ENCODE results near the gene SHISA4.

SHISA4 gene

GRCh38 chr1:201882665-201883132, 6.0 kb upstream of the SHISA4 start:
- peak; percentile 64 for DNase-seq

- DNase-seq: no peak
These were observed 5.4 kb upstream of the SHISA4 start for GRCh38 chr1:201883266-201883665.

DNA sequence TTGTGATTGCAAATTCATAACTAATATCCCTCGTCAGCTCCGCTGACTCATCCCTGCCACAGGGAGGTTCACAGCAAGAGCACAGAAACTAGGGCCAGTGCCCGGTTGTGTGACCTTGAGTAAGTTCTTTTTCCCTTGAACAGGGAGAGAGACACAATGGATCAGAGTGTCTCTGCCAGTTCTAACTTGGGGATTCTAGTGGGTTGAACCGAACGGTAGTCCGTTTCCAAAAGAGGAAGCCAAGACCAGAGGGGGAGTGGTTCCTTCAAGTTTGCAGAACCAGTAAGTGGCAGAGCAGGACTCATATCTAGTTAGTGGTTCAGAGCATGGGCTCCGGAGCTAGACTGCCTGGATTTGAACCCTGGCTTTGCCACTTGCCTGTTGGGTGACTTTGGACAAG, 4.9 kb upstream of the SHISA4 start:
- peak; percentile 4 for DNase-seq

DNA sequence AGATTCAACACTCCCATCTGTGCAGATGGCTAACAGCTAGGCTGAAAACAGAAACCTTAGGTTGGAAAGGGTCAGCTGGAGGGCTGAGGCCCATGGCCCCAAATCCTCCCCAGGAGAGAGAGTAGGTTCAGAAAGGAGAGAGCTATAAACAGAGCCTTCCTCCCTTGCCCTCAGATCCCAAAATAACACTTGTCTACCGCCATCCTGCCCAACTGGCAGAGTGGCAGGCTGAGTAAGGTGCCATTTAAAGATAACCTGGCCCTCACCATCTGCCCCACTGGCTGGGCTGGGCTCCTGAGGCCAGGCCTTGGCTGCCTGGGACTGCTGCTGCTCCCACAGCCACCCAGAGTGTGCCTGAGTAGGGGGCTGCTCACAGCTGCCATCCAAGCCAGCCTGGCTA, 4.3 kb upstream of the SHISA4 start:
- no peak for DNase-seq

DNA sequence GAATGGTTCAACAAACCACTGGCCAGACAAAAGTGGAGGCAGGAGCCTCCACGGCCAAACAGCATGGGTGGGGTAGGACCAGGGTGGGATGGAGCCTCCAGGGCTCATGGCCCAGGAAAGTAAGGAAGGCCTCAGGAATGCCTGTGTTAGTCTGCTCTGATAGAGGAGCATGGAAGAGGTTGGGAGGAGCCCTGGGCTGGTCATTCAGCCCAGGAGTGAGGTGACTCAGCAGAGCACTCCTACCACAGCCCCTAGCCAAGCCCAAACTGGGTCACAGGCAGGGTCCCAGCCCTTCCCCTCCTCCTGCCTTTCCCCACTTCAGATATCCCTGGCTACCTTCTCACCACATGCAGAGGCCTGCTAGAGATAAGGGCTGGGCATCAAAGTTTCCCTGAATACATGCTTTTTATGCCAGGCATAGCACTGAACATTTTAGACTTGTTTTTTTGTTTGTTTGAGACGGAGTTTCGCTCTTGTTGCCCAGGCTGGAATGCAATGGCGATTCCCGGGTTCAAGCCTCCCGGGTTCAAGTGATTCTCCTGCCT, 3.1 kb upstream of the SHISA4 start:
- DNase-seq: no peak

GRCh38 chr1:201886103-201886885, 2.4 kb upstream of the SHISA4 start:
- no peak for DNase-seq

DNA sequence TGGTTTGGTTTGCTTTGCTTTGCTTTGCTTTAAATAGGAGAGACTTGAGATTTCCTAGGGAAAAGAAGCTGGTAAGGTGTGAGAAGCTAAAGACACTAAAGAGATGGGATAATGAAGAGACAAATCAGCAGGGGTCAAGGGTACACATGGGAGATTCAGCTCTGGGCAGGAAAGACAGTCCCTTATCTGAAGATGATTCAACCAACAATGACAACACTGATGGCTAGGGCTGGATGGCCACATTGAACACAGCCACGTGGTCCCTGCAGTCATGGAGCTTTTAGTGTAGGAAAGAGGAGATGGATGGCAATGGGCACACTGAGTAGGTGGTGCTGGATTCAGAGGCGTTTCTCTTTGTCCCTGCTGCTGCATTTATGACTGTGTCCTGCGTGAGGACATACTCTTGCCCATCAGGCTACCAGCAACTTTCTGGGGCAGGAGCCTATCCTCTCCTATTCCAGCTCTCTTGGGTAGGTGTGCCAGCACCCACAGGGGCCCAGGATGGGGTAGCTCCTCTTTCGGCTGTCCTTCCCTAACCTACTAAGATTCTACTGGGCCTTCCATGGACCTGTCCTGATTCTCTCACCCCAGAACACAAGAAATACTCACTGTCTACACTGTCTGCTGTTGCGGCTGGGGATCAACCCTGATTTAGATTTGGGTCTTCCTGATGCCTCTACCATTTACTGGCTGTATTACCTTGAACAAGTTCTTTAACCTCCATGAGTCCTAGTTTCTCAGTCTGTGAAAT, 1.4 kb upstream of the SHISA4 start:
- no peak for DNase-seq

DNA sequence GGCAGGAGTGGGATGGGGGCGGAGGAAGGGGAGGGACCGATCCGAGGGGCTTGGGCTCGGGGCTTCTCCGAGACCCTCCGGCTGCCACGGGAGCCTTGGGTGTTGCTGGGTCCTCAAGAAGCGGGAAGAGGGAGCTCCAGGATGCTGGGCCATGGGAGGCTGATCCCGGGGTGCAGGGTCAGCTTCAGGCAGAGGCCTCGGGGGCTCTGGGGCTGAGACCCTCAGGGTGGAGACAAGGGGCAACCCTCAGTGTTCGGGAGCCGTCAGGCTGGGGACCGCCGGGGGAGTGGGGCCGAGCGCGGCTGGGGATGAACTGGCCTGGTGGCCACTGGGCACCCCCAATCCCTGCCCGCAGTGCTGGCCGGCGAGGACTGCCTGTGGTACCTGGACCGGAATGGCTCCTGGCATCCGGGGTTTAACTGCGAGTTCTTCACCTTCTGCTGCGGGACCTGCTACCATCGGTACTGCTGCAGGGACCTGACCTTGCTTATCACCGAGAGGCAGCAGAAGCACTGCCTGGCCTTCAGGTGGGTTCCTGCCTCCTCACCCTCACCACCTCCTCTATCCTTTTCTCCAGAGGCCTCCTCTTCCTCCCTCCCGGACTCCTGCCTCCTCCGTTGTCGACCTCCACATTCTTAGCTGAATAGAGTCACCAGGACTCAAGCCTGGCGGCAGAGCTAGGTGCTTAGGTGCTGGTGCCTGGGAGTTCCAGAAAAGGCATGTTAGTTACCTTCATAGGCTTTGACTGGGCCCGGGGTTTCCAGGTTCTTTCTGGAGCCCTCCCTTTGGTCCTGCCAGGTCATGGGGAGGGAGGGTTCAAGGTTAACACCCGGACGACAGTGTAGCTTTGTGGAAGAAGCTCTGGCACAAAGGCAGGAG, 631 bp downstream of the SHISA4 start:
- DNase-seq: no peak

GRCh38 chr1:201890223-201890622, 1.5 kb downstream of the SHISA4 start:
- no peak for DNase-seq

- no peak for DNase-seq
These were observed 2.2 kb downstream of the SHISA4 start for GRCh38 chr1:201890806-201891450.

- DNase-seq: no peak
These were observed 2.9 kb downstream of the SHISA4 start for GRCh38 chr1:201891451-201892045.

GRCh38 chr1:201892211-201892610, 3.5 kb downstream of the SHISA4 start:
- no peak for DNase-seq

GRCh38 chr1:201893431-201893830, 4.7 kb downstream of the SHISA4 start:
- DNase-seq: no peak

DNA sequence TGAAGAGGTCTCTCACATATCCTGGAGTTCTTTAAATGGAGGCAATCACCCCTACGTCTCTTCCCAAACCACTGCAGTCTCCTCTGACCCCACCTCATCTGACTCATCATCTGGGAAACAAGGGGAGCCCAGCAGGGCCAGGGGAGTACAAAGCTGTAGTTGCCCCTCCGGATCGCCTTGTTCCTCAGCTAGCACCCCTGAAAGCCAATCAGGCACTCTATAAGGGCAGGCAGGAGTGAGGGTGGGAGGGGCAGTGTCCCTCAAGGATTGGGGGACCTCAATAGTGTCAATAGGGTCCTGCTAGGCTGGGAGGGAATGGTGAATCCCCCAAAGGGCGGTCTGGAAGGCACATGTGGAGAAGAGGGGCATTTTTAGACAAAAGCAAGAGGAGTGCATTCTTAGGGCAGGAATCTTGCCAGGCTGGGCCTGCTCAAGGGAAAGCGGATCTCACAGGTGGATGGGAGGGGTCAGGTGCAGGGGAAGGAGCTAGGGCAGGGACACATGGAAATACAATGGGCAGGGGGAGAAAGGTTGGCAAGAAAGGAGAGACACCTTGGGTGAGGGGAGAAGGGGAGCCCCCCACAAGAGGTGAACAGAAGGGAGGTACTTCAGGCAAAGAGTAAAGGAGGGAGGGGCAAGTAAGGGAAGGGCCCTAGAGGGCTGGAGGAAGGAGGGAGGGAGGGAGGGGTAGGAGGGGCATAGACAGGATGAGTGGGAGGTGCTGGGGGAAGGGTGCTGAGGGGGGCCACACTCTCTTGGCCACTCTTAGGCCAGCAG, 5.8 kb downstream of the SHISA4 start:
- DNase-seq: no peak

DNA sequence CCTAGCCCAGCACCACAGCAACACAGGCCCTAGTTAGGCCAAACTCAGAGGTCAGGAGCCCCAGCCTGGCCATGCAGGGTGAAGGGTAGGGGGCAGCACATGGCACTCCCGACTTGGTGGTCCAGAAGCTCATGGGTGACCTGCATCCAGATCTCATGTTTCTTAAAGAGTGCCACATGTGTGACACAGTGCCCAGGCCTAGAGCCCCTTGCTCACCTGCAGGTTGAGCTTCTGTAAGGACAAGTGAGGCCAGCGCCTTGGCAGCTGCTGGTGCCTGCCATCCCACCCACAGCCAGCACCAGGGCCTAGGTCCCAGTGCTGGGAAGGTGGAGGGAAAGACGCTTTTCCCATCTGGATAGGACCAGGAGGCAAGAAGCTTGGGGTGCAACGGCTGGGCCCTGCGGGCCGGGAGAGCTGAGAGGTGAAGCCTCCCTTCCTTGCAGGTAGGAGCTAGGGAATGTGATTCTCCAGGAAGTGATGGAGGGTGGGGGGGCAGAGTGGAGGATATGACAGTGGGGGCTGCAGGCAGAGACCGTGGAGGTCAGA, 6.5 kb downstream of the SHISA4 start:
- DNase-seq: no peak

DNA sequence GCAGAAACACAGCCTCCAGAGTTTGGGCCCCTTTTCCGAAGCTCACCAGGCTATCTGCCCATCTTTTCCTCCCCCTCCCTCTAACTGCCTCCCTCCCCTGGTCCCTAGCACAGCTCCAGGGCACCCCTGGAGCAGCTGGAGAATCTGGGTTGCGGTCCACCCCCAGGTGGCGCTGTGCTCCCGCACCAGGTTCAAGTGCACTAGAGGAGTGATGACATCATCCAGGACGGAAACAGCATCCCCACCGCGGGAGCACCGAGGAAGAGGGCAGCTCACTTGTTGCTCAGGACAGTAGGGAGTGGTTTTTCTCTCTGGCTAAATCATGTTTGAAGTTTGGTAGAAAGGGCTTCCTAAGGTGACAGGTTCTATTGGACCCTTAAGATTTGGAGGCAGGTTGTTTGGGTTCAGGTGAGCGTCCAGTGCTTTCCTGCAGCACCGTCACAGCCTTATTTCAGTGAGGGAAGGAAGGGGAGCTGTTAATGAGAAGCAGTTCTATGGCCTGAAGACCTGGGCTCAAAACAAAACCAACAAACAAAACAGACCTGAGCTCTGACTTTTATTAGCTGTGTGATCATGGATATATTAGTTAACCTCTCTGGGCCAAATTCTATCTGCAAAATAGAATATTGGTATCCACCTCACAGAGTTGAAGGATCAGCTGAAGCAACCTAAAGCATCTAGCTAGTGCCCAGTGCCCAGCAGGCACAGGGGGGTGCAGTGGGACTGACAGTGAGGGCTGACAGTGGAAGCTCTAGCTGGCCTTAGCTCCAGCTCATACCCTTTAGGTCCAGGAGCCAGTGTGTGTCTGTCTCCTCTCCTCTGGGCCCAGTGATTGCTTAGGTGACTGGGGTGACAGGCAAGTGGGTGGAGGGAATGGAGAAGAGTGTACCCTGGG, 7.5 kb downstream of the SHISA4 start:
- peak; percentile 77 for DNase-seq

DNA sequence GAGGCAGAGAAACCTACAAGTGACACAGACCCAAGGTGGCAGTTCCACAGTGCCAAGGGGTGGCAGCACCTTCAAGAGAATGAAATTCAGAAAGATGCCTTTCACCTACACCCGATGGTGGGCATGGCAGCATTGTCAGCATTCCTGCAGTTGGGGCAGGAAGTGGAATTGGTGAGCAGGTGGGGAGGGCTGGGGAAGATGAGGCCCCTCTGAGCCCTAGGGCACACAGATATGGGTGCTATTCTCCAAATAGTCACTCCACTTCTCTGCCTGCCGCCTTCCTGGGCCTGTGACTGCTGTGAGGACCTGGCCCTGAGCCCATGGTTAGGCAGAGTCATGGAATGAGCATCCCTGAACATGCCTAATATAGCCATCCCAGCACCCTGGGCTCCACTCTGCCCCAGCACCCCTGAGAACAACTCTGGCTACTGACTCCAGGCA, 8.3 kb downstream of the SHISA4 start:
- no peak for DNase-seq

DNA sequence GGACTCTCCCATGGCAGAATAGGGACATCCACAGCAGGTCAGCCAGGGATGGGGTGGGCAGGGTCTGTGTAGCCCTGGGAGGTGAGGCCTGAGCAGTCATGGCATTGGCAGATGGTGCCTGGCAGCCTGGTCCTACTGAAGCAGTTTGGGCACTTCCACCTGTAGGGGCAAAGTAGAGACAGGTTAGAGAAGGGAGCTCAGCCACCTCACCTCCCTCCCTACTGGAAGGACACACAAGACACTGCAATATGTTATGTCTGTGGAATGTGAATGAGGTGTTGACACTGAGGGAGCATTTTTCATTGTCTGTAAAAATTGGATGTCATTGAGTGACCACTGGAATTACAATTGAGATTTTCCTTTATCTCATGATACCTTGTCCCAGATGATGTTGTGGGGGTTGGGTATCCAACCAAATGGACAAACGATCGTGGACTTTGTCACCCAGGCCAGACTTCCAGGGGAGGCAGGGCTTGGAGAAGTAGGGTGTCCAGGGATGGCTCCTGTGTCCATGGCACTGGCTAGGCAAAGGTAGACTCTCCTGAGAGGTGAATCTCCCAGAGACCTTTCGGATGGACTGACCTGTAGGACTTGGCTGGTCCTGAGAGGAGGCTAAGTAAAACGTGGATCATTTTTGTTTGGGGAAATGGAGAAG, 9.7 kb downstream of the SHISA4 start:
- DNase-seq: no peak

GRCh38 chr1:201898992-201899391, 10.3 kb downstream of the SHISA4 start:
- no peak for DNase-seq

Measured in CD4-positive, alpha-beta T cell treated with Interferon gamma for 1 hour (primary cell).